SU-DHL-6 (cell line): ENCODE measurements around the gene DCAF16.

ENCODE experiments used
- CTCF ChIP-seq: fragments of 200-600 bp; sonication (generic); IDR thresholded peaks from one replicate; pipeline ENCODE4 v1.5.1; 2017; ENCODE audit warnings: antibody characterized with exemption, mild to moderate bottlenecking, low read length, moderate library complexity; ENCODE audit not compliant: insufficient read depth, poor library complexity, severe bottlenecking
- EZH2phosphoT487 ChIP-seq: fragments of 200-600 bp; sonication (generic), shearing (Covaris generic); conservative IDR thresholded peaks from 2 replicates; pipeline ENCODE4 v1.6.1; 2018; ENCODE audit warnings: mild to moderate bottlenecking, antibody characterized with exemption, low read length, moderate library complexity, mixed read lengths

GRCh38 chr4:17794730-17795129 is 15.8 kb downstream of the DCAF16 start:
- TF ChIP-seq EZH2phosphoT487, result no peak
- TF ChIP-seq CTCF, result no peak
